GM18508 (cell line): Measurements from ENCODE around the gene COG5.
"Not testable (repeated sequence)": the region's sequence is repeated elsewhere in the genome, so short reads cannot be mapped to it uniquely, and the experiment has no call there.

Experiments used
- ATAC-seq: cut with Tn5 transposase; IDR thresholded peaks from one replicate; pipeline ENCODE4 v1.9.1; 2021; ENCODE audit warnings: moderate number of reproducible peaks; ENCODE audit not compliant: insufficient read depth, unreplicated experiment

Gene COG5

DNA sequence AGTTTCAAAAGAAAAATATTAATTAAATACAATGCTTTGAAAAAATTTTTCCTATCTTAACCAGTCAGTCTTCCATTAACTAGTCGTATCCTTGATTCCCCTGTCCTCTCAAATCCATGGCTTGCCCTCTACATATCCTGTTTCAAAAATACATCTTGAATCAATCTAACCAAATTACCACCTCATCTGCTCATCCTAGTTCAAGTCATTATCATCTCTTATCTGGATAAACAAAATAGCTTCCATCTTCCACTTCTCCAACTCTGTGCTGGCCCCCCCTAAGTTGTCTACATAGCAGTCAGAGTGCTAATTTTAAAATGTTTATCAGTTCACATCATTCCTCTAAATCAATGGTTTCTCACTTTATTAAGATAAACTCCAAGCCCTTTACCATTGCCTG lies 269.5 kb downstream of the COG5 start:
- ATAC-seq: no peak

DNA sequence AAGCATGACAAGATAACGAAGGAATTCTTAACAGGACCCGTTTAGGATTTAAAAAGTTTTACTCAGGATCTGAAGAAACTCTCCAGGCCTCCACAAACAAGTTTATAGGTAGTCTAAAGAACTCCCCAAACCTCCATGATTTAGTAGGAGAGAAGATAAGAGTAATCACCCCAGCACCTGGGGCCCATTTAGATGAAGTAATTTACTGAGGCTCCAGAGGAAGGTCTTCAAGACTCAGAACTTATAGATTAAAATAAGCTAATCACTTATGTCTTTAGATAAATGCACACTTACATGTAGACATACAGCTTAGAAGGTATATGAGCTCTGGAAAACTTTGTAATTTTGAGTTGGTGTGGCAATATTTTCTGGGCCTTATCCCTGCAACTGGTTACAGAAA lies 271.1 kb downstream of the COG5 start:
- ATAC-seq: no peak

DNA sequence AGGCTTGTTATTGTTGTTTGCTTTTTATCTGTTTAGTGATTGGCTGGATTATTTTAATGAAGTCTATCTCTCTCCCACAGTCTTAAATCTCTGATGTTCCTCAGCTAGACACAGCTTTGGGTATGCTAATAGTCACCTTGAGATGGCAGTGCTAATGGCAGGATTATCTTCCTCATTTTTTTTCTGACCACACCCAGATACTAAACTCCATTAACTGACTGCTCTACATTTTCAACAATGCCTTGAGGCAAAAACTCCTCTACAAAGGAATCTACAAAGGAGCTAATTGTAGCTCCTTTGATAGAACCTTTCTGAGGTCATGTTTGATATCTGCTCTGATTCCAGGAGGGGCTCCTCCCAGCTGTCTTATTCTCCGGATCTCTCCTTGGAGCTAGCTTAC lies 272.3 kb downstream of the COG5 start:
- no peak for ATAC-seq

DNA sequence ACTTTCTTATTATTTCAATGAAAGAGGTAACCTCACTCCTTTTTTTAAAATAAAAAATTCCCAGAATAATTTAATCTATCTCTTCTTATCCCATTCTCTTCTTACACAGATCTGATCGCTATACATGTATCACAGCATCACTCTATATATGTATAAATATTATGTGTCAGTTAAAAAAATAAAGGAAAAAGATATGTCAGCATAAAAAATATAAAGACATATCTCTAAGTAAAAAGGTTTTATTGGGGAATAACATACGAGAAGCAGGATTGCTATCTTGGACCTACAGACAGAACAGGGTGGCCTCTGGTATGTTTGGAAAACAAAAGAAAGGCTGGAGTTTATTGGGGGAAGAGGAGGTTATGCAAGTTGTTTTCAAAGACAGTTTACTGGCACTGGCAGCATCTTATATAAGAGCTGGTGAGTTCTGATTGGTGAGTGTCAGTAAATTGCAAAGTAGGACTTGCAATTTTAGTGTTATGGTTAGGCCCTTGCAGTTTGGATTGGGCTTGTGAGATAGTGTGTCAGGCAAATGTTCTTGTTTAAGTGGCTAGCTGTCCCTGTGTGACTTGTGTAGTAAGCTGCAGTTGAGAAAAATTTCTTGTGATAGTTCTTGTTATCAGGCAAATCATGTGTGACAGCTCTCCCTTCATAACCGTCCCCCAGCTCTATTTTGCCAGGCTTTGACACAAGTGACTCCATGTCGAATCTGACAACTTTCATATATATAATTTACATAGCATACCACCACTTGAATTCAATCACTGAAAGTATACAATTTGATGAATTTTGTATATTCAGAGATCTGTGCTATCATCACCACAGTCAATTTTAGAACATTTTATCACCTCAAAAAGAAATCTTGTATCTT lies 276.7 kb downstream of the COG5 start:
- no peak for ATAC-seq

DNA sequence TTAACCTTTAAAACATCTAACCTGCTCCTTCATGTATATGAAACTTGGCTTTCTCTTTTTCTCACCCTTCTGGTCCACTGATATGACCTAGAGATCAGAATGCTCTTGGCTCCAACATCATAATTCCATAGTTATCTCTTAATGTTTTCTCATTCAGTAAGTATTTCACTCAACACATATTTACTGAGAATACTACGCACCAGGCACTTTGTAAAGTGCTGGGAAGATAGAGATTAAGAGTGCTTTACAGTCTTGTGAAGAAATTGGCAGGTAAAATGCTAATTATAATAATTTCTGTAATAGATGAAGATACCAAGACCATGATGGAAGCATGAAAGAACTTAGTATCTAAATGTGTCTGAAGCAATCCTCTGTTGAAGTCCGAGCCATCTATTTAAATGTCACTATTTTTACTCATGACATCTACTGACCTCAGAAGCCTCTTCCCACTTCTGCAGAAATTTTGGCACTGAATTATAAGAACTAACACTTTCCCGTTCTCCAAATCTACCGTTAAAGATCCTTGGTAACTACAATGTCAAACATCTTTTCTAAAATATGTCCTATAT lies 278.7 kb downstream of the COG5 start:
- ATAC-seq: no peak

DNA sequence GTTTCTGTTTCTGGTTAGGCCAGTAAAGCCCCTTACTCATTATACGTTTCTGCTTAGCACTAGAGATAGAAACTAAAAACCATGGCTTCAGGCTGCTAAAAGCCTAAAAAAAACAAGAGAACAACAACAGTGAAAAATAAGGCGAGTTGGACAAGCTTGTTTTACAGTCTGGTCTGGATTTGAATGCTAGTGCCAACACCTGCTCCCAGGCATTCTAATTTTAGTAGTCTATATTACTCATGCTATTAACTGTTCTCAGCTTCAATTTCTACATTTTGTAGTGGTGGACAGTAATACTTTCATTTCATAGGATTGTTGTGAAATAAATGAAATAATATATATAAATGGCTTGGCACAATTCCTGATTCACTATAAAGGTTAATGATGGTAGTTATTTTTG lies 286.4 kb downstream of the COG5 start:
- no peak for ATAC-seq

DNA sequence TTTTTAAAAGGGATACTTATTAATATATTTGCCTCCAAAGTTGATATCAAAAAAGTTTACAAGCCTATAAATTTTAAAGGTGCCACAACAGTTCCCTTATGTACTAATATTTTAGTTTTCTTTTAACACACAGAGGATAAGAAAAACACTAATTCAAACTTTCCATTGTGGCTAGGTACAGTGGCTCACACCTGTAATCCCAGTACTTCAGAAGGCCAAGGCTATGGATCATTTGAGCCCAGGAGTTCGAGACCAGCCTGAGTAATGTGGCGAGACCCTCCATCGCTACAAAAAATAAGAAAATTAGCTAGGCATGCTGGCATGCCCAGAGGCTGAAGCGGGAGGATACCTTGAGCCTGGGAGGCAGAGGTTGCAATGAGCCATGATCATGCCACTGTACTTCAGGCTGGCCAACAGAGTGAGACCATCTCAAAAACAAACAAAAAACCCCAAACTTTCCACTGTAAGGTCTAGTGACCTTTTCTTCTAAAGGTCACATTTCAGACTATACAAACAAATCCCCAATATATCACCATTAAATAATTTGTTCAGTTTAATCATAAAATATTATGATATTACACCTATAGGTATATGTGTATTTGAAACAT lies 287.4 kb downstream of the COG5 start:
- ATAC-seq: no peak

DNA sequence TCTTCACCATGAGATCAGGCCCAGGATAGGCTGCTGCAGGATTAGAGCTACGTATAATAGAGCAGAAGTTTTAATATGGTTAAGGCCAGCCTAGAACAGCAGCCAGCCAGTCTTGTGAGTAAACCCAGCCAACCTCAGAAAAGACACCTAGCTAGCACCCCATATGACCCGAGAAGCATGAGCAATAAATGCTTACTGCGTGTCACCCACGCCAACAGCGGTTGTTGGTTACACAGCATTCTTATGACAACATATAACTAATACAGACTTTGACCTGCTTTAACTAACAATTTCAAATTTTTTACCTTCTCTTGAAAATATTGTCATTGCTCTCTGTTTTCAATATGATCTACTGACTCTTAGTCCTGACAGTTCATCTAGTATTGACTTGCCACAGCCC lies 289.2 kb downstream of the COG5 start:
- ATAC-seq: no peak

DNA sequence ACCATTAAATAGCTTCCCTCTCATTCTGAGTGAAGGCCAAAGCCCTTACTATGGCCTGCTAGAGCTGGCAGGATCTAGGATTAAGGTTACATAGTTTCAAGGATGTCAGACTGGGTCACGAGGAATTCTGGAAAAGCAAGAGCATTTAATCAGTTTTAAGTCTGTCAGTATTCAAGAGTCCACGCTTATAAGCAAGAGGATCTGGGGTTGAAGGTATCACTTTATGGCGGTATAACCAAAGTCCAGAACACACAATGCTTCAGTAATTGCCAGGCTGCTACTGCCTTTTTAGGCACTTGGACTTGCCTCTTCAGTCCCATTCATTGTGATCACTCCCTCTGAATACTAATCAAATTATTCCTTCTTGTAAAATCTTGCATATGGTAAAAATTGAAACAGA lies 293.9 kb downstream of the COG5 start:
- no peak for ATAC-seq

DNA sequence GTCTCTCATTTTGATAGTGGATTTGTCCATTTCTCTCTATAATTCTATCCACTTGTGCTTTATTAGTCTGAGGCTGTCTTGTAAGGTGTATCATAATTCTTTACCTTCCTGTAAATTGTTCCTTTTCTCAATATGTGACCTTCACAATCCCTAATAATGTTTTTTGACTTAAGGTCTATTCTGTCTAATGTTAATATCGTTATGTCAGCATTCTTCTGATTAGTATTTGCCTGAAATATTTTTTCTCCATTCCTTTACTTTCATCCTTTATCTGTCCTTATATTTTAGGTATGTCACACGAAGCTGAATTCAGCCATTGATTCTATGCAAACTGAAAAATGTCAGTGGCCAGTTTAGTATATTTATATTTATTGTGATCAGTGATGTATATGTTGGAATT lies 295.1 kb downstream of the COG5 start:
- no peak for ATAC-seq

DNA sequence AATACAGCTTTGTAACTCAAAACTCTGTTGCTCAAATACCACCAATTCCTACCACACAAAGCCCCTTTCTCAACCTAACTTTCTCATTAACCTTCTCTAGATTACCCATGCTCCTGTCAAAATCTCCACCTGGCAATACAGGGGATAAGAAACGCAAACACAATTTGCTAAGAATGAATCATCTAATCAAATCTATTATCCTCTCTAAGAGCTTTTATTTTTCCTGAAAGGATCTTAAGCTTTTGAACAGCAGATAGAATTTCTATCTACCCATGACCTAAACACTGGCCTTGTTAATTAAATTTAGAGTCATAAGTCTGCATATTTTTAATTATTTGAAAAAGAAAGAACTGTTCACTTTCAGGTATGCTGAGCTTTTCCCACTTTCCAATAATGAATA lies 296.6 kb downstream of the COG5 start:
- ATAC-seq: no peak

DNA sequence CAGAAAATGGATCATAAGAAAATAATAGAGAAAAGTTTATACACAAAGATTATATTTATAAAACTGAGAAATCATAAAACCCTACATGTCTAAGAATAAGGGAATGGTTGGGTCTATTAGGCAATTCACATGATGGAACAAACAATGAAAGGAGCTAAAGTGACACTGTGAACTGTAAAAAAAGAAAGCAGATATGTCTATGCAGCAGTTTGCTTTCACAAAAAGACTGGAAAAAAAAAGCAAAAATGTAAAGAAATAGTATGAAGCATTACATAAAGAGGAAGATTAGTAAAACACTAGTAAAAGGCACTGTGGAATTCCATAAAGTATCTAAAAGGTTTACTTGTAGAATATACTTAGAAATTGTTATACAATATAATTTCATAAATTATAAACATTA lies 299.0 kb downstream of the COG5 start:
- no peak for ATAC-seq

DNA sequence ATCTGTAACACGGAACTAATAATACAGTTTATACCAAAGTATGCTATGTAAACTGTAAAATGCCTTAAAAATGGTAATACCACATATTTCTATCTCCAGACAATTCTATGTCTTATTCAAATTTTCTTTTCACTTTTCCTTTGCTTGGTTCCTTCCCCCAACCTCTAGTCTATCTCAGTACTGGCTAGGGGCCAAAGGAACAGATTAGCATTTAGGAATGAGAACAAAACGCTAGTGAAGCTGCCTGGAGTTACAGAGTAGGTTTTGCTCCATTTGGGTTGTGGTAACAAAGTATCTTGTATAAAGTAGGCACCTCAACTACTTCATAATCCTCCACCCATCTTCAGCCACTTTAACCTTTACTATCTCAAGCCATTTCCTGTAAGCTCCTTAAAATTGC lies 300.9 kb downstream of the COG5 start:
- no peak for ATAC-seq

DNA sequence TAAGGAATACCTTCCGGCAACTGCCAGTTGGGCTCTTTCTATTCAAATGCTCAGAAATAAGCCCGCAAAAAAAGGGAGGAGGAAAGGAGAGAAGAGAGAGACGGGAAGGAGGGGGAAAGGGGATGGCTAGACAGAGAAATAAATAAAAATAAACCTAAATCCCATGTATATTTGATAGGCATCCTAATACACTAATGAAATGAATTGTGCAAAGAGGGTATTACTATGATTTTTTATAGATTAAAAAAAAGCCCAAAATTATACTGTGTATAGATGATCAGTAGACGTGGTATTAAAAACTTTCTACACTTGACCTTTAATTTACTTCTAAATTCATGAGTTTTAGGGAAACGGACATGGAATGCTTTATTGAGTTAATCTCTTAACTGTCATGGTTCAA lies 305.0 kb downstream of the COG5 start:
- ATAC-seq: no peak

DNA sequence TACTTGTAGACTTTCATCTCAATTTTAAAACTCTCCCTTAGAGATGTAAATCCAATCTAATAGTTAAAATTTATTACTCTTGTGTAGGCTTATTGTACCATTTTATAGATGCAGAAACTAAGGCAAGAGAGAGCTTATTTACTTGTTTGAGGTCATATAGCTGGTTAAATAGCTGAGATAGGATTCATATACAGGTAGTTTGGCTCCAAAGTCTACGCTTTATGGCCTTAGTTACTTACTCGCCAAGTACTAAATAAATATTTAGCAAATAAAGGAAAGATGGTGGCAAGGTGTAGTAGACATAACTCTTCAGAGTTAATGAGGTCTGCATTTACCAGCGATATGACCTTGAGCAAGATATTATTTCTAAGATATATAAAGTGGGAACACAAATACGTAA lies 308.1 kb downstream of the COG5 start:
- no peak for ATAC-seq

DNA sequence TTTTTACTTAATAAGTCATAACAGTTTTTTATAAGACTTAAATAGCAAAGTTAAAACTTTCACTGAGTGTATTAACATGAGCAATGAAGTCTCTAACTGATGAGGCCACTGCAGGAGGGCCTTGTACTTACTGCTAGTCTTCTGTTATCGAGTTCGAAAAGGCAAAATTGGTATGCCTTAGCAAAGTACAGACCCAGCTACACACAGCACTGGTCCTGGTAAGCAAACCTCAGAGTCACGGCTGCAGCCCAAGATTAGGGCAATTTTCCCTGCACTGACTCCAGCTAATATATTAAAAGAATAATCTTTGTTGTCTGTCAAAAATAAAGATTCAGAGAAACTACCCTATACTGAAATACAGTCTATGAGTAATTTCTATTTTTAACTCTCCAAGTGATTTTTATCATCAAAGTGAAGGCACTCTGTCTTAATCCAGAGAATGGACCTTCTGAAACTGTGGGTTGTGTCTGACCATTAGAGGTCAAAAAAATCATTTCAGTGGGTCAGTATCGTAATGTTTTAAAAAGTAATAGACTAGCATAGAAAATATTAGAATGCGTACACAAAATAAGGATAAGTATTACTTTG lies 309.2 kb downstream of the COG5 start:
- no peak for ATAC-seq

DNA sequence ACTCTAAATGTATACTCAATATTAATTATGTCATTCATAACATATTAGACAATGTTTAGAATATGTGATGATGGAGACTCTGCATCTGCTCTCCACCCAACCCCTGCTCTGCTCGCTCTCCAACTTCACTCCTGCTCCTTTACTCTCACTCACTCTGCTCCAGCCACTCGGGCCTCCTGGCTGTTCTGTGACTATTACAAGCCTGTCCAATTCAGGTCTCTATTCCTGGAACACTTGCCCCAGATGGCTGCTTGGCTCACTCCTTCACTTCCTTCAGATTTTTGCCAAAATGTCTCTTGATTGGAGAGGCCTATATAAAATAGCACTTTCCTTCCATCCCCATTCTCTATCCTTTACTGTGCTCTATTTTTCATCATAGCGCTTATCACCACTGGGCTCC lies 310.1 kb downstream of the COG5 start:
- no peak for ATAC-seq

DNA sequence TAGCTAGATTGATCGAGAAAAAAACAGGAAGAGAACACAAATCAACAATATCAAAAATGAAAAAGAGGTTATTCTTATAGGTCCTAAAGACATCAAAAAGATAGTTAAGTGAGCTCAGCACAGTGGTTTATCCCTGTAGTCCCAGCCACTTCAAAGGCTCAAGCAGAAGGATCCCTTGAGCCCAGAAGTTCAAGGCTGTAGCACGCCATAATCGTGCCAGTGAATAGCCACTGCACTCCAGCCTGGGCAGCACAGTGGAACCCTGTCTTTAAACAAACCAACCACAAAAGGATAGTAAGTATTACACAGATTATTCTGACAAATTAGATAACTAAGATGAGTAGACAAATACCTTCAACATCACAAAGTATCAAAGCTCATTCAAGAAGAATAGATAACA lies 311.8 kb downstream of the COG5 start:
- ATAC-seq: no peak

DNA sequence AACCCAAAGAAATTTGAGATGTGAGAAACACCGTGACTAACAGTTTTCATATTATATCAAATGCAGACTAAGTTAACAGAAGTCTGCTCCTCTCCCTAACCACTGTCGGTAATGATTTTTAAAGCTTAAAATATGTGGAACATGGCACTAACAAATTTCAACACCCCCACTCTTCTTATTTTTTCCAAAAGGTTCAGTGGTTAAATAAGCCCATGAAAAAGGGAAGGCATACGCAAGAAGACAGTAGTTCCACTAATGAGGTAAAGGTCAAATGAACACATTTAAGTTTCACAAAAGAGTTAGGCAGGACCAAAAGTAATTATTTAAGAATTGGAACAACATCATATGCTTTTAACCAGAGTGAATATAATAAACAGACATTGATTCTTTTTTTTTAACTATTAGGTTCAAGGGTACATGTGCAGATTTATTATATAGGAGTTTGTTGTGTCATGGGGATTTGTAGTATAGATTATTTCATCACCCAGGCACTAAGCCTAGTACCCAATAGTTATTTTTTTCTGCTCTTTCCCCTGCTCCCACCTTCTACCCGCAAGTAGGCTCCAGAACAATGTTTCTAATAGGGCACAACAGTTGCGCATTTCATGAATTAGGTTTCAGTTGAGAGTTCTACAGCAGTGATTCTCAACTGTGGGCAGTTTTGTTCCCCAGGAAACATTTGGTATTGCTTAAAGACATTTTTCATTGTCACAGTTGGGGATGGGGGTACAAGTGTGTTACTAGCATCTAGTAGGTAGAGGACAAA lies 315.0 kb downstream of the COG5 start:
- ATAC-seq: no peak

DNA sequence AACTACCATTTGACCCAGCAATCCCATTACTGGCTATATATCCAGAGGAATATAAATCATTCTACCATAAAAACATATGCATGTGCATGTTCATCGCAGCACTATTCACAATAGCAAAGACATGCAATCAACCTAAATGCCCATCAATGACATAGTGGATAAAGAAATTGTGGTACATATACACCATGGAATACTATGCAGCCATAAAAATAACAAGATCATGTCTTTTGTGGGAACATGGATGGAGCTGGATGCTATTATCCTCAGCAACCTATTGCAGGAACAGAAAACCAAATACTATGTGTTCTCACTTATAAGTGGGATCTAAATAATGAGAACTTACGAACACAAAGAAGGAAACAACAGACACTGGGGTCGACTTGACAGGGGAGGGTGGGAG lies 316.9 kb downstream of the COG5 start:
- ATAC-seq: not testable (repeated sequence)

DNA sequence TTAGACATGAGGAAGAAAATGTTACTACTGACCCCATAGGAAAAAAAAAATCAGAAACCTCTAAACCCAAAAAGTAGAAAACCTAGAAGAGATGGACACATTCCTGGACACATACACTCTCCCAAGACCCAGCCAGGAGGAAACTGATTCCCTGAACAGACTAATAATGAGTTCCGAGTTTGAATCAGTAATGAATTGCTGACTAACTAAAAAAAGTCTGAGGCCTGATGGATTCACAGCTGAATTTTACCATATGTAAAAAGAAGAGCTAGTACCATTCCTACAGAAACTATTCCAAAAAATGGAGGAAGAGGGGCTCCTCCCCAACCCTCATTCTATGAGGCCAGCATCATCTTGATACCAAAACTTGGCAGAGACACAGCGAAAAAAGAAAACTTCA lies 319.1 kb downstream of the COG5 start:
- ATAC-seq: no peak
